NCI-H345 treated with DMSO at 0.1 percent for 48 hours (cell line): ENCODE results near the gene NR6A1.

ENCODE experiments used
- DNase-seq: peaks from one replicate; lab custom pipeline; 2025; ENCODE audit not compliant: unreplicated experiment; lab: John Stamatoyannopoulos, UW

NR6A1 gene

GRCh38 chr9:124730772-124731171, 40.3 kb downstream of the NR6A1 start:
- no peak for DNase-seq

- DNase-seq, result no peak
Measured at GRCh38 chr9:124726886-124727285, 44.2 kb downstream of the NR6A1 start.

DNA sequence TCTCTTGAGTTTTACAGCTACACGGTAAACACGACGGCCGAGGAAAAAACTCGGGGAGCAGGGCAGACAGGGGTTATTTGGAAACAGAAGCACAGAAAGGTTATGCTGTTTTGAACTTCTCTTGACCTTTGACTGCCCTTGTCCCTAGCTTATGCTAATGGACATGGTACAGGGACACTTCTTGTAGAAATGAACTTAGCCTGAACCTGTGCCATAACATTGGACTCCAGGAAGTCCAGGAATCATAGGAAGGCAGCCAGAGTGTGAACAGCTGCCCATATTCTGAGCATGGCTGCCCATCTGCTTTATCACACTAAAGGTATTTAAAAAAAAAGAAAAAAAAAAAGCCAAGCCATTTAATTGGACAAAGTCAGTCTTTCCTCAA, 46.1 kb downstream of the NR6A1 start:
- no peak for DNase-seq

GRCh38 chr9:124724415-124725067, 46.6 kb downstream of the NR6A1 start:
- no peak for DNase-seq

DNA sequence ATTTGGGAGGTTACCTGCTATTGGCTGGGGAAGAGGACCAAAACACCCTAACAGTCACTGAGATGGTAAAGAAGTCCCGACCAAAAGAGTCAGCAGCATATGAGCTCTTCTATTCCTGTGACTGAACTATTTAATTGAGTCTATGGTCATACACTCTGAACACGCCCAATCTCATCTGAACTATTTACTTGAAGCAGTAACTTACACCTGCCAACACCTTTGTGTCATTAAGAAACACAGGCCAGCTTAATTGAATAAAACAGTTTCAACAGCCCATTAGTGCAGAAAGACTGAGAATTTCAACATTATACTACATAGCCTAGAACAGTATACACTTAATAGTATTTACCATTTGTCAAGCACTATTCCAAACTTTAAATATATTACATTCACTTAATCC, 47.8 kb downstream of the NR6A1 start:
- no peak for DNase-seq

DNA sequence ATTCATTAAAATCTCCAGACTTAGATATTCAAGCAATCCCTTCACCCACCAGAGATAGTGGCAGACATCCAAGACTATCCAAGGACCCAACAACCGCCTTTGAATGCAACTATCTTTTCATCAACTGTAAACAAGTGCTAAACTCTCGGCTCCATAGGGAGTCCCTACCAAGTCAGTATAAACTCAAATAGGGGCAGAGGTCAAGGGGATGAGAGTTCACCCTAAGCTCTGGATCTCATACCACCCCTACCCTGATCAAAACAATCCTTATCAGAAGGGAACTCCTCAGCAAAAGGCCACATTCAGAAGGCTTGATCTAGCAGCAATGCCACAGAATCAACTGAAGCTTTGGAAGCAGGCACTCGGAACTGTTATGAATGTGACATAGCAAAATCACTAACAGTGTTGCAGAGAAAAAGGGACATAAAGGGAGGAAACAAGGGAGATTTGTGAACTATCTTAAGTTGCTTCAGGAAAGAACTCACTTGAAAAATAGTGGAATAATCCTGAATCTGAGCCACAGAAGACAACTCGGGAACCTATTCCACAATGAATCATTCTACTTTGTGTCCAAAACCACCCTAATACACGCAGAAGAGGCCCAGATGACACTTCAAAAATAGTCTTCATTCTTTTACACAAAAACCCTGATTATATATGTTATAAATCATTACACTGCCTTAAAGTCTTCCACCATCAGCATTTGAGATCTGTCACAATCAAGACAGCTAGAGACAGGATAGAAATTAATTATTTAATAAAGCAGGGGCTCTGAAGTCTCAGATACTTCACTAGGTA, 49.8 kb downstream of the NR6A1 start:
- no peak for DNase-seq

GRCh38 chr9:124720429-124721108, 50.5 kb downstream of the NR6A1 start:
- DNase-seq, result no peak

DNA sequence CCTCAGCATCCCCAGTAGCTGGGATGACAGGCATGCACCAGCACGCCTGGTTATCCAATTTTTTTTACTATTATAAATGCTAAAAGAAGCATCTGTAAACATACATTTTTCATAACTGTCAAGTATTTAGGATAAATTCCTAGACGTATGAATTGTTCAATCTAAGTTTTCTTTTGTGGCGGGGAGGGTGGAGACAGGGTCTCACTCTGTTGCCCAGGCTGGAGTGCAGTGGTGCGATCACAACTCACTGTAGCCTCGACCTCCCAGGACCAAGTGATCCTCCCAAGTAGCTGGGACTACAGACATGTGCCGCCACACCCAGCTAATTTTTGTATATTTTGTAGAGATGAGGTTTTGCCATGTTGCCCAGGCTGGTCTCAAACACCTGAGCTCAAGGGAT, 52.2 kb downstream of the NR6A1 start:
- DNase-seq, result no peak

- no peak for DNase-seq
Measured at GRCh38 chr9:124717597-124717996, 53.5 kb downstream of the NR6A1 start.

- no peak for DNase-seq
Measured at GRCh38 chr9:124716808-124717207, 54.3 kb downstream of the NR6A1 start.

DNA sequence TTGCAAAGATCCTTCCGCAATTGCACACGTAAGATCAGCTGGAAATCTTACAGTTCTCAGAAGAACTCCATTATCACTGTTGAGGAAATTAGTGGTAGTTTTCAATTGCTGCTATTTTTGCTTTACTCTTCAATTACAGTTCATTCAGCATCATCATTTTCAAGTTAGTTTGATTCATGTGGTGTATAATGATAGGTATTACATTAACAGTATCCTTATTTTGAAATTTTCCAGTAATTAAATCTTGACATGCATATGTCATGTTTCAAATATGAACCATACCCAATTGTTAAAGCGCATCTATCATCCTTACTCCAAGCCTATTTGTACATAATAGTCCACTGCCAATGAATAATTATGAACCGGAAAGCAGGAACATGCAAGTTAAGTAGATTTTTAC, 60.3 kb downstream of the NR6A1 start:
- no peak for DNase-seq

- DNase-seq, result no peak
Measured at GRCh38 chr9:124709292-124709690, 61.8 kb downstream of the NR6A1 start.

GRCh38 chr9:124708633-124709291, 62.3 kb downstream of the NR6A1 start:
- no peak for DNase-seq

GRCh38 chr9:124708074-124708473, 63.0 kb downstream of the NR6A1 start:
- DNase-seq, result no peak

DNA sequence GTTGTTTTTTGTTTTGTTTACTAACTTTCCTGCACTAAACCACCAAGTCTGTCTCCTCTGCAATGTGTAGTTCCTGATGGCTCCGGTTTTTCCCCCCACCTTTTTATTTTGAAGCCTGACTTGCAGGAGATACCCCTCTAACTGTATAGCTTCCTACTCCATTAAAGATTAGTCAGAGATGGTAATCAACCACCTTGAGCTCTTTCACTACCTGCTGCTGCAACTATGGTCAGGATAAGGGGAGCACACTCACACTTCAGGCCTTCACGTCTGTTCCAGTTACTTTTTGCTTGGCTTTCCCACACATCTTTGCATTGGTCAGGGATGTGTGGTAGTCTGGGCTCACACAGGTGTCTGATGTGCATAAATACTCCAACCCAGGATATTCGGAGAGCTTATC, 63.4 kb downstream of the NR6A1 start:
- DNase-seq, result no peak

- DNase-seq, result no peak
Measured at GRCh38 chr9:124706685-124707084, 64.4 kb downstream of the NR6A1 start.

DNA sequence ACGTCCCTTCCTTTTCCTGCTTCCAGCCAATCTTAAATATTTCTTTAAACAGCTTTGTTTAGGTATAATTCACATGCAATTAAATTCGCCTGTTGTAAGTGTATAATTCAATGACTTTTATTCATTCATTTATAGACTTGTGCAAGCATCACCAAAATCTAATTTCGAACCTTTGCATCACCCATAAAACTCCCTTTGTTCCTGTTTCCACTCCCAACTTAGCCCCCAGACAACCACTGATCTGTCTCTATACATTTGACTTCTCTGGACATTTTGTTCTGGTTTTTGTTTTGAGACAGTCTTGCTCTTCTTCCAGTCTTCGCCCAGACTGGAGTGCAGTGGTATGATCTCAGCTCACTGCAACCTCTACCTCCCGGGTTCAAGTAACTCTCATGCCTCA, 71.5 kb downstream of the NR6A1 start:
- no peak for DNase-seq

DNA sequence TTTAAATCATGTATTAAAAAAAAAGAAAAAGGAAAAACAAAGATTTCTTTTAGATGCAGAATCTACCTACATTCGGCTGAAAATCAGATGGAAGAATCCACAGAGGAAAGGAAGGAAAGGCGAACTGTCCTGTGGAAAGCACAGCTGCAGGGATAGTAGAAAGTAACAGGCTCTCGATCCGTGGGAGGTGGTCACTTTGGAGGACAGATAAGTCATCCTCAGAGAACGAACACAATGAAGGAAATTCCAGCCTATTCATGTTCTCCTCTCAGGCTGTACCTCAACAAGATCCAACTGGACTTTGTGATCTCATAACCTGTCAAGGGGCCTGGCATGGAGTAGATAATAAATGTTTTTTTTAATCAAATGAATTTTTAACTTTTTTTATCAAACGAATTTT, 72.8 kb downstream of the NR6A1 start:
- DNase-seq, result no peak

GRCh38 chr9:124697326-124698200, 73.5 kb downstream of the NR6A1 start:
- DNase-seq, result no peak

- no peak for DNase-seq
Measured at GRCh38 chr9:124696101-124696500, 75.0 kb downstream of the NR6A1 start.
